ENCODE data around the gene HBD.

GRCh38 chr11:5196067-5196466 is 38.2 kb downstream of the HBD start:
- TF ChIP-seq CTCF (IDR thresholded peaks at IDR 0.05; ENCODE audit: low read depth, low read length) (no peak), POLR2A (IDR thresholded peaks at IDR 0.05; ENCODE audit: extremely low read depth, insufficient read length) (no peak), MYC (IDR thresholded peaks at IDR 0.05; ENCODE audit: low read depth, low read length) (no peak), MAX (IDR thresholded peaks at IDR 0.05; ENCODE audit: low read depth, low read length) (no peak)
